ENCODE measurements around the gene NRIP3.

- TF ChIP-seq CTCF (IDR thresholded peaks at IDR 0.05; ENCODE audit: low read depth, low read length) (no peak), POLR2A (IDR thresholded peaks at IDR 0.05; ENCODE audit: extremely low read depth, insufficient read length) (no peak), MYC (IDR thresholded peaks at IDR 0.05; ENCODE audit: low read depth, low read length) (no peak), MAX (IDR thresholded peaks at IDR 0.05; ENCODE audit: low read depth, low read length) (no peak)
Measured at GRCh38 chr11:8973121-8973520, 30.7 kb downstream of the NRIP3 start.

Measured in NB4 (cell line).